Tibial nerve (tissue), 4 donors: ENCODE results near the gene OAS3.

Source experiments
- CTCF ChIP-seq, 5 experiments: fragments of 200-600 bp in 3 of 5; fragments of 450-650 bp in 2 of 5; sonication (generic) in 3 of 5; IDR thresholded peaks; one replicate each; pipeline ENCODE4 v1.5.1; 2016 to 2019; ENCODE audit warnings: antibody characterized with exemption in 5 of 5, mild to moderate bottlenecking in 3 of 5, moderate library complexity in 2 of 5
- EP300 ChIP-seq, 2 donors: sonication (generic); formaldehyde crosslinking; IDR thresholded peaks; one replicate each; pipeline ENCODE4 v1.6.1; 2017; ENCODE audit warnings: antibody characterized with exemption in 2 of 2, mild to moderate bottlenecking in 1 of 2
- POLR2A ChIP-seq, 2 donors: fragments of 450-650 bp; IDR thresholded peaks; one replicate each; pipeline ENCODE4 v1.6.1; 2017; ENCODE audit warnings: antibody characterized with exemption in 2 of 2, mild to moderate bottlenecking in 2 of 2, moderate library complexity in 2 of 2

- TF ChIP-seq CTCF (IDR thresholded peaks at IDR 0.05) (no peak), EP300 (IDR thresholded peaks at IDR 0.05) (no peak), POLR2A (IDR thresholded peaks at IDR 0.05) (no peak)
Observed at GRCh38 chr12:112938751-112939150, 477 bp downstream of the OAS3 start.
